Inflammatory macrophage treated with lipopolysaccharide for 4 hours (primary cell): ENCODE data around the gene MS4A1.
"Not testable (repeated sequence)": the region's sequence is repeated elsewhere in the genome, so short reads cannot be mapped to it uniquely, and the experiment has no call there.

Source experiments
- DNase-seq: peaks from one replicate; pipeline ENCODE4 v3.0.0-alpha.2; 2020

The MS4A1 gene

DNA sequence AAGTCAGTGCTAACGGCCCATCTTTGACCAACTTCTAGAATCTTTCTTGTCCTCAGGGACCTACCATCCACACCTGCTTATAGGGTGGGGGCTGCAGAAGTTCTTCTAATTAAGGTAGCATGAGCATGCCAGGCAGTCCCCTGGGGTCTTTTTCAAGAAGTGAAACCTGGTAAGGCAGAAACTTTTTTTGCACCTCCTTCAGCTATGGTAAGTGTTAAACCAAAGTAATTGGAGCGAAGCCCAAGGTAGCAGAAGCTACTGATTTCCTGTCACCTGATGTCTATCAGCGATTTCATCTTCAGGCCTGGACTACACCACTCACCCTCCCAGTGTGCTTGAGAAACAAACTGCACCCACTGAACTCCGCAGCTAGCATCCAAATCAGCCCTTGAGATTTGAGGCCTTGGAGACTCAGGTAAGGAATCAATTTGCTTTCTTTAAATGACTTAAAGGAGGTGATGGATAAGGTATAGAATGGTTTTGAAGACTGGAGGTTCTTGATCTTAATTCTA, at the start of gene MS4A1:
Gene MS4A1 (plus strand): TSS at position 317 of the 512 bp plus-strand sequence. CDS start 6,528 bp downstream, outside the sequence.
- DNase-seq = no peak

DNA sequence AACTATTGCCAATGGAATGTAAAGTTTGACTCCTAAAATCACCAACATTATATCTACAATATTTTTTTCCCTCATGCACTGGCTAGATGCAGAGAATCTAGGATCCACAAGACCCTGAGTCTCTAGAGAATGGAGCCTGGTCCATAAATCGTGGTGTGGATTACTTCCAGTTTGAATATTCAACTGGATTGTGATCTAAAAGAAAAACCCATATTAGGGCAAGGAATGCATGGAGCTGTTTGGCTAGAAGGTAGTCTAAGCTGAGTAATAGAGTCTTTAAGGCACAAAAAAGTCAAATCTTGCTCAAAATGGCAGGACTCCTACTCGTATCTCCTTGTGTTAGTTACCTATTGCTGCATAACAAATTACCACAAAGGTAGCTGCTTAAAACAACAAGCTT, 35.6 kb upstream of the MS4A1 start:
- no peak for DNase-seq

DNA sequence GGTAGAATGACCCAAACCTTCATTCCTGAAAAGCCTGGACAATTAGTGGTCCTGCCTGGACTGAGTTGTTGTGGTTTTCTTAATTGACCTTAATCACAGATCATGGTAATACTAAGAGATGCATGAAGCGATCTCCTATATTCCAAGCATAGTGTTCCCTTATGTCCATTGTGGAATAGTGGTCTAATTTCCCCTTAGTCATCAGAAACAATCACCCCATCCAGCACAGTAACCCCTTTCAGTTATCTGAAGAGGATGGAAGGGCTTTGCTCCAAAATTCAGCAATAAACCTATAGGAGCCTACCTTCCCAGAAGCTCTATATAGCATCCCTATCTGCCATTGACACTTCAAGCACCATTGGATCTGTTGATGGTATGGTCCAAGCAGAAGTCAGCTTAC, 33.0 kb upstream of the MS4A1 start:
- no peak for DNase-seq

DNA sequence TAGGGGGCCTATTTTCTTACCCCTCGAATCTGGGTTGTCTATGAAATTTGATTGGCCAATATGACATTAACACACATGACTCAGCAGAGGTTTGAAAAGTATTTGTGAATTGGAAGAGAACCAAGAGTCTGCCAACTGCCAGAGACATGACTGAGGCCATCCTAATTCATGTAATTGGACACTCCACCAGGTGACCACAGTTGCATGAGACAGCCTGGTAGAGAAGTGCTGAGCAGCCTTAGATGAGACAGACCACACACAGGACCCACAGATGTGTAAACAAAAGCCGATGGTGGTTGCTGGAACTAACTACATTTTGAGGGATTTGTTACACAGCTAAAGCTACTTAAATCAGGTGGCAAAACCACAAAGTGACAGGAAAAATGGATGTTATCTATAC, 27.1 kb upstream of the MS4A1 start:
- no peak for DNase-seq

DNA sequence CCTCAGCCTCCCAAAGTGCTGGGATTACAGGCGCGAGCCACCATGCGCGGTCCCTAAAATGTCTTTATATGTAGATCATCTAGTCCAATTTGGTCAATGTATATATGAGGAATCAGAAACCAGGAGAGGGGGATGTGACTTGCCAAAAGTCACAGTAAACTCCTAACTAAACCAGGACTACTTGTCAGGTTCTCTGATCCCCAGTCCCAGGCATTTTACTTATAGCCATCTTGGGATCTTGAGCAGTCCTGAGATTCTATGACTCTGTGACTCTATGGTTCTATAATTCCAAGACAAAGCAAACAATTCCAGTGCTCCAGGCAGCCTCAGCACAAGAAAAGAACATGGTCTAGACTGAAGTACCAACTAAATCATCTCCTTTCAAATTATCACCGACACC, 26.4 kb upstream of the MS4A1 start, which contains the start of gene MS4A5:
Gene MS4A5 (plus strand): TSS at position 301 of the 400 bp plus-strand sequence. CDS start 103 bp downstream, outside the sequence.
- DNase-seq = no peak

DNA sequence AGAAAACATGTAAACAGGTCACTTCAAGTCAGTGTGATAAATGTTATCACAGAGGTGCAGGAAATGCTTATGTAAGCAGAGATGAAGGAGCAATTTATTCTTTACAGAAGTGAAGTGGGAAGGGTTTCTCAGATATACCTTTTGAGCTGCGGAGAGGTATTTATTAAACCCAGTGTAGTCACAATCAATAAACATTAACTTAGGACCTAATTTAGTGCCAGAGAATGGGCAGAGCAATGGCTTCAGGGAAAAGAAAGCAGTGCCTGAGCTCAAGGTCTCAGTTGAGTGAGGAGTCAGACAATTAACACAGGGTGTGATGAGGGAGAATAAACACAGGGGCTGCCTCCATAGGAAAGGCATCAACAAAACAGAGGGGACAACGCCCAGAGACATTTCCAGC, 24.4 kb upstream of the MS4A1 start:
- no peak for DNase-seq

DNA sequence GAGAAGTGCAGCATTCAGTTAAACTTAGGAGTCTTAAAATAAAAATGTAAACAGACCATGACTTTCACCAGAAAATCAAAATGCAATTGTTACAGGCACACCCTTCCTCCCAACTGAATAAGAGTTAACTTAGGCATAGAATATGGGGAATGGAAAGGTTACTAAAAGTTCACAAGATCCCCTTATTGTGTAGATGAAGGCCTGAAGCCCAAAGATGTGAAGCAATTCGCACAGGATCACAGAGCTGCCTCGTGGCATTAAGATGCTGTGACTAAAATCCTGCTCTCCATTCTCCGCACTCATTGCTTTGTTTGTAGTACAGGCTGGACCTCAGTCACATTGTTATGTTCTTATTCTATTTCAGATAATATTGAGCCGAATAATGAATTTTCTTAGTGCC, 22.2 kb upstream of the MS4A1 start:
- peak; percentile 10 for DNase-seq

DNA sequence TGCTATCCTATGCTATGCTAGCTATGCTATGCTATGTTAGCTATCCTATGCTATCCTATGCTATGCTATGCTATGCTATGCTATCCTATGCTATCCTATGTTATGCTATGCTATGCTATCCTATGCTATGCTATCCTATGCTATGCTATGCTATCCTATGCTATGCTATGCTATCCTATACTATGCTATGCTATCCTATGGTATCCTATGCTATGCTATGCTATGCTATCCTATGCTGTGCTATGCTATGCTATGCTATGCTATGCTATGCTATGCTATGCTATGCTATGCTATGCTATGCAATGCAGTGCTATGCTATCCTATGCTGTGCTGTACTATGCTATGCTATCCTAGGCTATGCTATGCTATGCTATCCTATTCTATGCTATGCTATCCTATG, 8.6 kb upstream of the MS4A1 start:
- no peak for DNase-seq

DNA sequence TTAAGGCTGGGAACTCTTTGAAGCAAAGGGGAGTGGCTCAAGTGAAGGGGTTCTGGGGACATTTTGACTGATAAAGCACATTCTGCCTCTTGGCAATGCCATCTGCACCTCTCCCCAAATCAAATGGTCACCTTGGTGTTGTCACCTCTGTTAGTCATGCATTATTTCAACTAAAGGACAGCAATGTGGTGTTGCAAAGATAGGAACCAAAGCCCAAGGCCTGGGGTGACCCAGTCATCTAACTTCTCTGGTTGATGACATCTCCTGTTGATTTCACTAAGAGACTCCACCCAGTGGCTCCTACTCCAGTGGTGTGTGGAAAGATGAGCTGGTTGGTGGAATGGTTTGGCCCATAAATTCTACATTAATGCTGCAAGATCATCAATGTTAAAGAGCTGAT, 7.8 kb upstream of the MS4A1 start:
- DNase-seq = peak; percentile 65

DNA sequence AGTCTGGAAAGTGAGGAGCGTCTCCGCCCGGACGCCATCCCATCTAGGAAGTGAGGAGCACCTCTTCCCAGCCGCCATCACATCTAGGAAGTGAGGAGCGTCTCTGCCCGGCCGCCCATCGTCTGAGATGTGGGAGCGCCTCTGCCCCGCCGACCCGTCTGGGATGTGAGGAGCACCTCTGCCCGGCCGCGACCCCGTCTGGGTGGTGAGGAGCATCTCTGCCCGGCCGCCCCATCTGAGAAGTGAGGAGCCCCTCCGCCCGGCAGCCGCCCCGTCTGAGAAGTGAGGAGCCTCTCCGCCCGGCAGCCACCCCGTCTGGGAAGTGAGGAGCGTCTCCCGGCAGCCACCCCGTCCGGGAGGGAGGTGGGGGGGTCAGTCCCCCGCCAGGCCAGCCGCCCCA, 4.5 kb upstream of the MS4A1 start:
- not testable (repeated sequence) for DNase-seq

DNA sequence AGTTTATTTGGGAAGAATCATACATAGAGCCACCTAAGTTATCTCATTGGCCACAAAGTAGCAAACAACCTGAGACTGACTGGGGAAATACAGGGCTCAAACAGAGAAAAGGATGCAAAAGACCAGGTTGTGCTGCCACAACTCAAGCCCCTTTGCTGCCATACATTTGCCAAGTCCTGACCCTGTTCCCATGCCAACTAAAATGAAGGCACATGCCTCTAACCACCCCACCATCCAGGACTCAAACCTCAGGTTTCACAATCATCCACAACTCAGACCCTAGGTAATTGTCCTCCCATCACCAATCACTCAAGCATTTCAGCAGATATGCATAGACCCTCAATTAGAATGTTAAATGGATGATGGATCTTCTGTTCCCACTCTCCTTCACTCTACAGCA, 1.4 kb upstream of the MS4A1 start:
- DNase-seq = no peak

DNA sequence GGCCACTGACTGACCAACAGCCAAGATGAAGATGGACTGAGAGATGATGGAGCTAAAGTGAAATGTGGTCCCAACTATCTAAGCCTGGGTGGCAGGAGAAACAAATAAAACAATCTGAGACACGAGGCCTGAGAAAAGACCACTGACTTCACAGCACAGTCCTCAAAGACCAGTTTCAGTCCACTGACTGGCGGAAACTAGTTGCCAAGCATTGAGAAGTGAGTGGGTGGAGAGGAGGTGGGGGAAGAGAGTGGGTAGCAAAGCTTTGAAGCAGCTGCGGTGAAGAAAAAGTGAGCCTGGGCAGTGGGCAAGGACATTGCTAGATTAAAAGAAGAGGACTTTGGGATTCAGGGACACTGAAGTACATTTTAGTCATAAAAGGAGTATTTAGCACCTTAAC, 1.9 kb downstream of the MS4A1 start:
- DNase-seq = no peak

DNA sequence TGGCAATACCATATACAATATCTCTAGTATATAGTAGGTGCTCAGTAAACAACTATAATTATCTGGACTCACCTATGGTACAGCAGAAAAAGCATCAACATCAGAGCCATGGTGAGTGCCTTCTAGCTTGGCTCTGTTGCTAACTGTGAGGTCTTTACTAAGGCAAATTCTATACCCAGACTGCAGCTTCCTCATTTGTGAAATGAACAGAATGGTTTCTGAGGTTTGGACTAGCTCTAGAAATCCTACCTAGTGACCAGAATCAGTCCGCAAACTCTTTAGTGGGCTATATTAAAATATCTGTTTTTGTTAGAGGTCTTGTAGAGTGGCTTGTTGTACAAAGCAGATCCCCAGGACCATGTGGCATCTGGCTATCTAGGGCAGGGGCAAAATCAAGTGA, 3.7 kb downstream of the MS4A1 start:
- no peak for DNase-seq

DNA sequence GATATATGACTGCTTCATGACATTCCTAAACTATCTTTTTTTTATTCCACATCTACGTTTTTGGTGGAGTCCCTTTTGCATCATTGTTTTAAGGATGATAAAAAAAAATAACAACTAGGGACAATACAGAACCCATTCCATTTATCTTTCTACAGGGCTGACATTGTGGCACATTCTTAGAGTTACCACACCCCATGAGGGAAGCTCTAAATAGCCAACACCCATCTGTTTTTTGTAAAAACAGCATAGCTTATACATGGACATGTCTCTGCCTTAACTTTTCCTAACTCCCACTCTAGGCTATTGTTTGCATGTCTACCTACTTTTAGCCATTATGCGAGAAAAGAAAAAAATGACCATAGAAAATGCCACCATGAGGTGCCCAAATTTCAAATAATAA, 13.2 kb downstream of the MS4A1 start:
- no peak for DNase-seq

DNA sequence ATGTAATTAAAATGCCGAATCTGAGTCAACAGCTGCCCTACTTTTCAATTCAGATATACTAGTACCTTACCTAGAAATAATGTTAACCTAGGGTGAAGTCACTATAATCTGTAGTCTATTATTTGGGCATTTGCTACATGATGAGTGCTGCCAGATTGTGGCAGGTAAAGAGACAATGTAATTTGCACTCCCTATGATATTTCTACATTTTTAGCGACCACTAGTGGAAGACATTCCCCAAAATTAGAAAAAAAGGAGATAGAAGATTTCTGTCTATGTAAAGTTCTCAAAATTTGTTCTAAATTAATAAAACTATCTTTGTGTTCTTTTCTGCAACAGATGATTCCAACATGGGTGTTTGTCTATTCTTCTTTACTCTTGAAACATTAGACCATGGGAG, 14.1 kb downstream of the MS4A1 start:
- DNase-seq = no peak

DNA sequence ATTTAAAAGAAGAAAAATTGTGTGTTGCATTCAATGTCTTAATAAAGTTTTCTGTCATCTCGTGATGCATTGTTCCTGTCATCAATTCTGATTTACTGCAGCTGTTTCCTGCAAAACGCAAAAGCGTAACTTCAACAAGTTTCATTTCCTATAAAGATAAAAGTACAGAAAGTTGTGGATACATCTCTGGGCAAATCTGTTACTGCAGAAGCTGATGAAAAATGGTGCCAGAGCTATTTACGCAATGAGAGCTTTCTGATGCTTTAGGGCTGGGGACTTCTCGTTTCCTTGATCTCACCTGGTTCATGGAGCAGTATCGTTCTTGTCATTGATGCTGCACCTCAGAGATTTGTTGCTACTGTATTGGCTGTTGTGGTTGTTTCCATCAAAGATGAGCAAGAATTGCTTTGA, 21.4 kb downstream of the MS4A1 start:
- peak; percentile 59 for DNase-seq

DNA sequence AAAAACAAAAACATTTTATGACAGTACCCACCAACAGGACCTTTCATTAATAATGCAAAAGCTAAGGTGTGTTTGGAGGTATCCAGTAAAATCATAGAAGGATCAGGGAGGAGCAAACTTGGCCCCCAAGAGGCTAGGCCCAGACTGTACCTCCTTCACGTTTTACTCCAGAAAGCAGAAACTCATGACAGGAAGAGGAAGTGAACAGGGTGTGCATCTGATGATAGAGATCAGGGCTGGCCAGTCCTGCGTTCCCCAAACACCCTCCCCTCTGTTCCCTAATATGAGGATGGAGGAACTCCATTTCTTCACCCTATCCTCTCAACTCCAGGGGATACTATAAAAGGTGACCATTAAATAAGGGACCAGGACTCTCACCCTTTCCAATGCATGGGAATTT, 26.7 kb downstream of the MS4A1 start:
- DNase-seq = peak; percentile 47

DNA sequence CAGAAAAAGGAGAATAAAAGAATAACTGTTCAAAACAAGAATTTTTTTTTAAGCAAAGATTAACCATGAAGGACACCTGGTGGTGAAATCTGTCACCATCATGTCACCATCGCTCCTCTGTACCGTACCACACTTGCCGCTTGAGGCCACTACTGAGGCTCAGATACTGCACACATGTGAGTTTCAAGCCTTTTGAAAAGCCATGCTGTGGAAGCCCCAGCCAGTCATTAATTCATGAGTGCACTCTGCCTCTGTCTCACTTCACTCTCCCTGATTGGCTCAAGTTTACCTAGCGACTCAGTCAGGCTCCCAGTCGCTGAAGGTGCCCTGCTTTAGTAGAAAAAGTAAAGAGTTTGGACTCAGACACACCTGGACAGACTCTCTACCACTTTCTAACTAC, 30.3 kb downstream of the MS4A1 start:
- DNase-seq = peak; percentile 52

DNA sequence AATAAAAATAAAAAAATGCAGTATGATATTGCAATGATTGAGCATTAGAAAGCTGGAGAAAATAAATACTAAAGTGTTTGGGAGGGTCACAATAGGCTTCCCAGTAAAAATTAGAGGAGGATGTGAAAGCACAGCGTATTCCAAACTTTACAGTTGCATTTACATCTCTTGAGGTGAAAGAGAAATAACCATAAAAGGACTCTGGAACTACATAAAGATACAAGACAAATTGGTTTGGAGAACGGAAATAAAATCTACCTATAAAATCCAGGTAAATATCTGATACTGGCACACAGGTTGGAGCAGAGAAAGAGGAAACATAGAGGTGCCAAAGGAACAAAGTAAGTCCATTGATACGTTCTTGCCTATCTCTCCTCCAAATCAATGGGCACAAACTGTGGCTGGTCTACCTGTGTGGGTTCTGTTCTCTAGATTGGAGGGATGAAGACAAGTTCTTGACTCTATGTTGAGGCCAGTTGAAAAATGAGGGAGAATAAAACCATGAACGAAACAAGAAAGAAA, 36.9 kb downstream of the MS4A1 start, which contains the start of gene MS4A12:
Gene MS4A12 (plus strand): TSS at position 291 of the 522 bp plus-strand sequence. CDS start 4,541 bp downstream, outside the sequence.
- no peak for DNase-seq

DNA sequence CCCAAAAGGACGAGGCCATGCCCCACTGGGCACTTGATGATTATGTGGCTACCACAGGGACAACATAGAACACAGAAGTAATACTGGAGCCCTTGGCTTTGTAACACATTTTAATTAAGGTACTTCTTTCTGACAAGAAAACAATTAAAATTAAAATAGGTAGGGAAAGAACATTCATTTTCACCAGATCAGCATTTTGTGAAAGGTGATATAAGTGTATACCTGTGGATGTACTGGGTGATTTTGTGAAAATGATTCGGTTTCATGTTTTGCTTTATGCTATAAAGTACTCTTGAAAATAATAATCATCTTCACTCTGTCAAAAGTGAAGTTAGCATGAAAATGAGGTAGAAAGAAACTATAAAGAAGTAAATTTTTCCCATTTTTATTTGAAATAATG, 37.8 kb downstream of the MS4A1 start:
- no peak for DNase-seq

DNA sequence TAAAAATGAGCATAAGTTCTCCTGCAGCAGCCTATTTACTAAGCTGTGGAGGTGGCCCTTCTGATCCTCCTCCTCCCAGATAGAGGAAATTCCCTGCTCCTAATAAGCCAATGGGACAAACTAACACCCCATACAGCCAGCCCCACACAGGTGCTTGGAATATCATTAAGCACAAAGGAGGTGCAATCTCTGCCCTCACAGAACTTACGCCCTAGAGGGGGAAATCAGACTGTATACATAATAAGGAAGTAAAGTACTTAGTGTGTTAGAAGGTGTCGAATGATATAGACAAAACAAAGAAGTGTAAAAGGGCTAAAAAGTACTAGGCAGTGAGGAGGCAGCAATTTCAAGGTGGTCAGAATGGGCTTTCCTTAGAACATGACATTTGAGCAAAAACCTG, 42.8 kb downstream of the MS4A1 start:
- DNase-seq = no peak

DNA sequence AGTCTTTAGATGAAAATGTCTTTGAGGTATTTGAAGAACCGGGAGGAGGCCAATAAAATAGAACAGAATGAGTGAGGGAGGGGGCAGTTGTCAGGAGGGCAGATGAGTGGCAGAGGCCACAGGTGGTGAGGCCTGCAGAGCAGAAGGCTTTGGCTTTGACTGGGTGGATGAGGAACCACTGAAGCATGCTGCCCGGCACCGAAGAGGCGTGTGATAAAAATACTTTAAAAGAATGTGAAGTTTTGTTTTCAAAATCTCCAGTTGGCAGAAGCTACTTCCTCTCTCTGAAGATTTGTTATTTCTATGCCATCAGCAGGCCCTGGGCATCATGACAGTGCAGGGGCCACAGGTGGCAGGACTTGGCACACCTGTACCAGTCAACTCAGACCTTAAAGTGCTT, 43.2 kb downstream of the MS4A1 start:
- peak; percentile 59 for DNase-seq

DNA sequence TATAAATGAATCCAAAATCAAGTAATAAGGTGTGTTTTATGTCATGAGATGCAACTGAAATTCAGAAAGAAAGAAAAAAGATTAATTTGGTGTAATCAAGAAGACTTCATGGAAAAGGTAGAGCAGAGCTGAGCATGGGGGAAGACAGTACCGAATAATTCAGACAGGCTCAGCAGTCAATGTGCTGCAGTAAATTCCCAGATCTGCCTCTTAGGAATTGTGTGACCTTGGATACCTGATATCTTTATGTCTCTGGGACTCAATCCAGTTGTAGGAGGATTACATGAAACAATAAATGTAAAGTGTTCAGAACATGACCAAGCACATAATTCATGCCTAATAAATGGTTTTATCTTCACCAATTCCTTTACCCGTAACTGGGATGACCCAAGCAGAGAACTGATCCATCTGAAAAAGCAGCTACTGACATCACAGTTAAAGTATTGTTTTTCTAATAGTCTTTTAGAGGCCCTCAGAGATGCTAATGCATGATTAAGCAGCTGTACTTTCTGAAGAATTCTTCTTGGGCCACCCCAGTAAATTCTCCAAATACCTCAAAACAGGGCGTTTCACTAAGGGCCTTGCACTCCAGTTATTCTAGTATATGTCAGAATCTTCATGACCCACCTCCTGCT, 44.7 kb downstream of the MS4A1 start:
- no peak for DNase-seq

DNA sequence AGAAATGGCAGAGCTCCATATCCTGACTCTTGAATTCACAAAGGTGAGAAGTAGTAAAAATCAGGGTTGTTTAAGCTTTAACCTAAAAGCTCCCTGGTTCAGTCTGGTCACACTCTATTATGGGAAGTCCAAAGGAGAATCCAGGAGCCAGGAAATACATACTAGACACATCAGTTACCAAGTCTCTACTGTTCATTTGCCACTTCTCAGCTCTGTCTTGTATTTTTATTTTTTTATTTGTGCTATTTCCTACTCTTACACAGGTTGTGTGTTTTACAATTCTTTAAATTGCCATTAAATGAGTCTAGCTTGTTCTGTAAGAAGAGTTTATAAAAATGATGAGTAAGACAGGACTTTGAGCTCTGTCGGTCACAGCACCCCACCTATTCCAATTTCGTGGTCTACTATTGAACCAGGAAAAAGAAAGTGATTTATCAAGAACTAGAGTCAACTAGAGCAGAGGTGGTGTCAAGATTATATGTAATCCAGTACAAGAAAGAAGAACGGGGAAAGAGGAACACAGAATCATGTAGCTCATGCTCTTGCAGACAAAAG, 46.7 kb downstream of the MS4A1 start:
- peak; percentile 39 for DNase-seq
